CD4-positive, alpha-beta T cell treated with Interleukin-6 for 4 hours (primary cell): ENCODE data around the gene HOTAIR.

Experiments
- DNase-seq: peaks from one replicate; pipeline ENCODE4 v3.0.0-alpha.2; 2020; ENCODE audit warnings: mixed read lengths

HOTAIR gene

GRCh38 chr12:53985692-53985993 is 10.9 kb upstream of the HOTAIR start:
- DNase-seq, result no peak

- peak; percentile 83 for DNase-seq
These were observed 10.3 kb upstream of the HOTAIR start, which contains the start of gene HOXC10 for GRCh38 chr12:53984901-53985691. Gene HOXC10, plus strand, starts transcription at chr12:53985146. Its CDS starts 114 bp downstream, at chr12:53985260.

GRCh38 chr12:53983950-53984572 is 9.3 kb upstream of the HOTAIR start:
- no peak for DNase-seq

GRCh38 chr12:53983568-53983949 is 8.8 kb upstream of the HOTAIR start:
- DNase-seq, result no peak

- no peak for DNase-seq
These were observed 8.2 kb upstream of the HOTAIR start for GRCh38 chr12:53982648-53983567.

GRCh38 chr12:53981634-53982565 is 7.1 kb upstream of the HOTAIR start:
- no peak for DNase-seq

- no peak for DNase-seq
These were observed 6.2 kb upstream of the HOTAIR start for GRCh38 chr12:53980802-53981496.

- DNase-seq, result no peak
These were observed 5.5 kb upstream of the HOTAIR start for GRCh38 chr12:53980104-53980801.

- no peak for DNase-seq
These were observed 4.0 kb upstream of the HOTAIR start for GRCh38 chr12:53978477-53979356.

GRCh38 chr12:53977596-53978445 is 3.1 kb upstream of the HOTAIR start:
- DNase-seq, result no peak

GRCh38 chr12:53976823-53977595 is 2.3 kb upstream of the HOTAIR start:
- DNase-seq, result no peak

- no peak for DNase-seq
These were observed 1.5 kb upstream of the HOTAIR start for GRCh38 chr12:53976172-53976822.

- no peak for DNase-seq
These were observed 862 bp upstream of the HOTAIR start for GRCh38 chr12:53975479-53976152.

- no peak for DNase-seq
These were observed 314 bp upstream of the HOTAIR start for GRCh38 chr12:53975064-53975471.

- DNase-seq, result no peak
These were observed 1.3 kb downstream of the HOTAIR start for GRCh38 chr12:53973236-53974042.

- DNase-seq, result no peak
These were observed 2.0 kb downstream of the HOTAIR start, which contains the start of gene HOXC11 for GRCh38 chr12:53972722-53973235. Gene HOXC11, plus strand, starts transcription at chr12:53973126. Its CDS starts 116 bp downstream, at chr12:53973242.
